Fibroblast of peridontal ligament (primary cell): ENCODE results near the gene SFN.
A peak's percentile ranks its signal among the peaks of the same experiment; 100 is the strongest.
"Not testable (repeated sequence)": the region's sequence is repeated elsewhere in the genome, so short reads cannot be mapped to it uniquely, and the experiment has no call there.

Experiments used
- DNase-seq: peaks from one replicate; pipeline ENCODE4 v3.0.0-alpha.2; 2010; ENCODE audit errors: extremely low read depth

SFN gene

GRCh38 chr1:26864610-26865480 lies 1.9 kb downstream of the SFN start:
- peak; percentile 96 for DNase-seq

DNA sequence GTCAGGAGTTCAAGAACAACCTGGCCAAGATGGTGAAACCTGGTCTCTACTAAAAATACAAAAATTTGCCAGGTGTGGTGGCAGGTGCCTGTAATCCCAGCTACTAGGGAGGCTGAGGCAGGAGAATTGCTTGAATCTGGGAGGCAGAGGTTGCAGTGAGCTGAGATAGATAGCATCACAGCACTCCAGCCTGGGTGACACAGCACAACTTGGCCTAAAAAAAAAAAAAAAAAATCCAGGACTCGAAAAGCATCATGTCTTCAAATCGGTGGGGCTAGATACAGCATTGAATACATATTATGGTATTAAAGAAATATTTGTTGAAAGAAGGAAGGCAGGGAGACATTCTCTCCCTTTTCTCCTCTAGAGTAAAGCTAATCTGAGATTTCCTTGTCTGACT lies 10.1 kb downstream of the SFN start:
- not testable (repeated sequence) for DNase-seq

DNA sequence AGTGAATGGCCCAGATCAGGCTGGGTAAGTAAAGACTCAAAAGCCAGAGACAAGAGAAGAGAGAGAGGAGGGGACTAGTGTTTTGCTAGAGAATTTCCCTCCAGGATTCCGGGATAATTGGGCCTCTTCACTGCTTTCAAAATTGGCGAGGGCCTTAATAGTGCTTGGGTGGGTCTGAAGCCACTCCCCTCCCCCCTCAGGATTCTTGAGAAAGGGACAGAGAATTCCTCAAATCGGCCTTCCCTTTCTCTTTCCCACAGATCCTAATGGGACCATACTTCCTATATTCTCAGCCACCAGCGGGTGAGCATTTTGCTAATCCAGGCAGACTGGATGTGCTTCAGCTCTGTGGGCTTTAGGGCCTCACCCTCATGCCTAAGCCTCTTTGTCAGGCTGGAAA lies 11.9 kb downstream of the SFN start:
- no peak for DNase-seq

- DNase-seq: no peak
These were observed 14.4 kb downstream of the SFN start for GRCh38 chr1:26877326-26877725.

DNA sequence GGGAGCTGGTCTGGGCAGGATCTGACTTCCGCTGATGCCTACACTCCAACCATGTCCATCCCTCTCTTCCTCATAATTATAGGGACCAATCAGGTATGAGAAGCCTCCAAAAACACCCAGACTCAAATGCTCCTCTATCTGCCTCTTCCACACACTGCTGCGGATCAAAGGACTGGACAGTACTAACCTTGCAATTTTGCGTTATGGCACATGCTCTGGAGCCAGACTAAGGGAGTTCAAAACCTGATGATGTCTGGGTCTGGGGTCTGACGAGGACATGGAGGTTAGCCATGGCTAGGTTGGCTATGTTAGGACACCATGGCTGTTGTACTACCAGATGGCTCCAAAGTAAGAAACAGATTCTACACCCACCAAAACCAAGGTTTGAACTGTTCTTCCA lies 16.8 kb downstream of the SFN start:
- no peak for DNase-seq

GRCh38 chr1:26881611-26882010 lies 18.7 kb downstream of the SFN start:
- DNase-seq: not testable (repeated sequence)

- DNase-seq: no peak
These were observed 19.9 kb downstream of the SFN start for GRCh38 chr1:26882696-26883463.

- DNase-seq: peak; percentile 59
These were observed 24.2 kb downstream of the SFN start for GRCh38 chr1:26887125-26887524.

DNA sequence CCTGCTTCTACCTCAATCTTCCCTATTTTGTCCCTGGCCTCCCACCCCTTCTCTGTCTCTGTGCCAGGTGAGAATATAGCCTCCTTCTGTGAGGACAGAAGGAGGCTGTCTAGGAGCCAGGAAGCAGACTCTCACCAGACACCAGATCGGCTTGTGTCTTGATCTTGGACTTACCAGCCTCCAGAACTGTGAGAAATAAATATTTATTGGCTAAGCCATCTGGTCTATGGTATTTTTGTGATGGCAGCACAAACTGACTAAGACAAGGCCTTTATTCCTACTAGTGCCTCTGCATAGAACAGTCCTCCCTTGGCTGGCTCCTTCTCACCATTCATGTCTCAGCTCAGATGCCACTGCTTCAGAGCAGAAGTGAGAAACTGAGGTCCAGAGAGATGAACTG lies 25.3 kb downstream of the SFN start:
- DNase-seq: no peak

DNA sequence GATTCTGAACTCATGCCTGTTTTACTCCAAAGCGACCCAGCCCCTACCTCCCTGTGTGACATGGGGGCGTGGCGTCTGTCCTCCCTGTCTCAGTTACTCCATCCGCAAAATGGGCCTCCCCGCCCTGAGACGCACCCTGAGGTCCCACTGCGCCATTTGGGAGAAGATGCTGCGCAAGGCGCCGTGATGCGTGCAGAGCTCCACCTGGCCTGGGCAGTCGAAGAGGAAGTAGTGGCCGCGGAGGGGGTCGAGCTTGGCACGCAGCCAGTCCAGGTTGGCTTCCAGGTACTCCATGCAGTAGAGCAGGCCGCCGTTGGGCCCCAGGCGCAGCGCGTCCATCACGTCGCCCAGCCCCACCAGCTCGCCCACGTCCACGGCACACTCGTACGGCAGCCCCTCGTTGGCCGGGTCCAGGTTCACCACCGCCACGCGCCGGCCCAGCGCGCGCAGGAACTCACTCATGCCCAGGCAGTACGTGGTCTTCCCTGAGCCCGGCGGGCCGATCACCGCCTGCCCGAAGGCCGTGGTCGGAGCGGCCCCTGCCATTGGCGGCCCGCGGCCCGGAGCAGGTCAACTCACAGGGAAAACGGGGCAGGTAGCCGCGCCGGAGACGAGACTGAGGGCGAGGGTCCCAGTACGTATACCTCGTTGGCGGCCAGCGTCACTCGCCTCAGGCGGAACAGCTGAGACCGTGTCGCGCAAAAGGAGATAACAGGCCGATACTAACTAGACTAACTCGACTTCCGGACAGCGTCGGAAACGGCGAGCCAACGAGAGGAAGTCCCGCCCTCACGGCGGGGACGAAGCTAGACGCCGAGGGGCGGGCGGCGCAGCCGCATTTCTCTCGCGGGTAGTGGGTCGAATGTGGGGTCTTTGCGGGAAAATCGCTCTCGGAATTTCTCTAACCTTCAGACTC lies 26.9 kb downstream of the SFN start, which contains the start of gene GPN2:
TSS of gene GPN2 (minus strand) at position 733 of the 916 bp plus-strand sequence. CDS start at position 546, 187 bp downstream.
- DNase-seq: peak; percentile 68

- no peak for DNase-seq
These were observed 27.5 kb downstream of the SFN start for GRCh38 chr1:26890467-26890796.

DNA sequence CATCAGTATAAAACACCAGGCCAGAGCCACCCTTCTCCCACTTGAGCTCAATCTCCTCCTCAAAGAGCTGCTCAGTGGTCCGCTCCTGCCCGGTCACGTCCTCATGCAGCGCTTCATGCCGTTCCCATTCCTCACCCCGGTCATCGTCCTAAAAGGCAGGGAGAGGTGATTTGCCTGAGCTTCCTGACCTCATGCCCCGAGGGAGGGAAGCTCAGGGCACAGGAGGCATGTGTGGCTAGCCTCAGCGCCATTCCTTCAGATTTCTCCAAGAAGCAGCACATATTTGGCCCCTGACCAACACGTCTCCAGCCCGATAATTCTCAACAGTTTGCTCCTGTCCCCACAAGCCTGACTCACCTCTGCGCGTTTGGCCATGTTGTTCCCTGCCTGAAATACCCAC lies 31.3 kb downstream of the SFN start:
- DNase-seq: no peak

- DNase-seq: no peak
These were observed 34.4 kb downstream of the SFN start for GRCh38 chr1:26897351-26897750.

- peak; percentile 97 for DNase-seq
These were observed 37.3 kb downstream of the SFN start, which contains the start of gene GPATCH3 for GRCh38 chr1:26900001-26900814. TSS of gene GPATCH3 (minus strand) at chr1:26900467. CDS start at chr1:26900442, 25 bp downstream.

- DNase-seq: no peak
These were observed 38.0 kb downstream of the SFN start for GRCh38 chr1:26900815-26901511.

DNA sequence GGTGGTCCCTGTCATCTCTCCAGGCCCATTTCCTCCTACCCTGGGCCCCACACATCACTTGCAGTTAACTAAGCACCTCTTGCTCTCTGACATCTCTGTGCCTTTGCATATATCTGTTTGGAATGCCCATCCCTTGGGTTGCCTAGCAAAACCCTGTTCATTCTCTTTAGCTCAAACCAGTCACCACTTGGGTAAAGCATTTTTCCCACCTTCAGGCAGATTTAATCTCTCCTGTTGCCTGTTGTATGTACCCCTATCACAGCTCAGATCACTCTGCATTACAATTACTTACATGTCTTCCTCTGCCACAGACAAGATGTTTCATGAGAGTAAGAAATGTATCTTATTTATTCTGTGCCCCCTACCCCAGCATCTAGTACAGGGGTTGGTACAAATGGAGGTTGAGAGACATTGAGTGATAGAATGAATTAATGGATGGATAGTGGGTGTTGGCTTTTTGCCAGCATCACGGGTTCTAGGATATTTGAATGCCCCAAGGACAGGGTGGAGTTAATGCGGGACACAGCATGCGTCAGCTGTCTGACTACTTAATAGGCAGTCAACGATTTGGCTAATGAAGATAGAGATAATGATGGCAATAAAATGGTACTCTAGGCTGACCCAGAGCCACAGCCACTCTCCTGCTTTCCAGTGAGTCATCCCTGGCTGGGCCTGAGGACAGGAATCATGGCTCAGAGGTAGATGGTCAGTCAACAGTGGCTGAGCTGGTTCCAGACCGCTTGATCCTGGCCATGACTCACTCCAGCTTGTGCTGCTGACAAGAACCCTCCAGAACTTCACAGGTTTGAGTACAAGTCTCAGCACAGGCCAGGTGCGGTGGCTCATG lies 44.3 kb downstream of the SFN start:
- DNase-seq: peak; percentile 58

- DNase-seq: no peak
These were observed 47.0 kb downstream of the SFN start for GRCh38 chr1:26909951-26910342.

DNA sequence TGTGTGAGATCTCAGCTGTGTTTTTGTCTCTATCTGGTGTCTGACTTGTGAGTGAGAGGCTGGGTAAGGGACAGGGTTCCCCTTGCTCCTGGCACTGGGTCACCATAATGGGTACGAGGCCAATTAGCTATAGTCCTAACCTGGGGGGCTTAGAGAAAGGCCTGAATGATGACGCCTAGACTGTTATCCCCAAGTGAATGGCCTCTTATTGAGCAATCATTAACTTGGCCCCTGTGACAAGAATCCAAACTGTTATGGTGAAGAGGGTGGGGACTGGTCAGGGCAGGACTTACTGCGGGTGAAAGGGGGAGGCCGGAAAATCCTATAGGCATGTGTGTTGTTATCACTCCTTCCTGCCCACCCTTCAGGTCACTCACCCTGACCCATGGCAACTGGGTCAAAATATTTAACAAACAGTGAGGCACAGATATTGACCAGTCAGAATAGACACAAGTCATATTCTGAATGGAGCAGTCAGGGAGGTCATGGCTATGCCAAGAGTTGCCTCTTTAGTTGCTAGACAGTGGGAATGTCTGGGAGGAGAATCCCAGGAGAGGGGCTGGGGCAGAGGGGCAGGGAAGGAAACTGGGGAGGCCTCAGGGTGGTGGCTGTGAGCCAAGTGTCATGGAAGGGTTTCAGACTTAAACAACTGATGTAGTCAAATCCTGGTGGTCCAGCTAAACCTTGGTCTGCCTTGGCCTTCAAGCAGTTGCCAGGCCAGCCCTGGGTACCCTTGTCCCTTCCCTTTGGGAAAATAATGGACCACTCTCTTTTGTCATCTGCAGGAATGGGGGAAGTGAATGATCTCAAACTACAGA lies 47.6 kb downstream of the SFN start:
- no peak for DNase-seq
